HG03558 (cell line): ENCODE data around the gene CROCC2.

Source experiments
- ATAC-seq: cut with Tn5 transposase; IDR thresholded peaks from one replicate; pipeline ENCODE4 v1.9.1; 2021; ENCODE audit warnings: moderate number of reproducible peaks; ENCODE audit not compliant: unreplicated experiment; ENCODE audit errors: extremely low read depth

The CROCC2 gene

GRCh38 chr2:241006412-241006811 lies 100.3 kb downstream of the CROCC2 start:
- no peak for ATAC-seq

- ATAC-seq, result no peak
Measured at GRCh38 chr2:241007111-241007510, 101.0 kb downstream of the CROCC2 start.

DNA sequence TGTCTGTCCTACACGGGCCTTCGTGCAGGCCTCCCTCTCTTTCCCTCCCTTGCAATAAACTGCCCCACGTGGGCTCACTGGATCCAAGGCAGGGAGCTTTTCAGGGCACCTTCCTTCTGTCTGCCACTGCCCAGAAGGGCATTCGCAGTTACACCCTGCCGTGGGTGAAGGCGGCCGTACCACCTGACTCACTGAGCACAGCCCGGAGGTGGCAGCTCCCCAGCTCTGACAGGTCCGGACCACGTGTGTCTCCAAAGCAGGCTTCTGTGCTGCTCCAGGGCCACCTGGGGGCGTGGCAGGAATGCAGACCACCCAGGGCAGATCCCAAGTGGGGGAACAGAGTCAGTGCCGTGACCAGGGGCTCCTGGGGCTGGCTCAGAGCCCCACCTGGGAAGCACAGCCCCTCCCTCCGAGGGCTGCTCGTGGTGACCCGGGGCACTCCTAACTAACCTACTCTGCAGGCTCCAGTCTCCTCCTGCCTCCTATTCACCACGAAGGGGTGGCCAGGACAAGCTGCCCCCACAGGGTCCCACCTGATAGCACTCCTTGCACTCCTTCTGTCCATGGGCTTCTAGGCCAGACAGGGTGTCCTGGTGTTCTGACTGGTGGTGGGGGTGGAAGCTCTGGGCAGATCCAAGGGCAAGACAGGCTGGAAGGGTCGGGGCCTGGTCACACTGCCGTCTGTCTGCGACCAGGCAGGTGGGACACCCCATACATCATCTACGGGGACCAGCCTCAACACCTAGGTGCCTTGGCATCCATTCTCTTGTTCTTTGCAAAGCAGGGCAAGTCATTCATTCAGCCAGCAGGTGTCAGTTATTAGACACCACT lies 102.0 kb downstream of the CROCC2 start:
- no peak for ATAC-seq

DNA sequence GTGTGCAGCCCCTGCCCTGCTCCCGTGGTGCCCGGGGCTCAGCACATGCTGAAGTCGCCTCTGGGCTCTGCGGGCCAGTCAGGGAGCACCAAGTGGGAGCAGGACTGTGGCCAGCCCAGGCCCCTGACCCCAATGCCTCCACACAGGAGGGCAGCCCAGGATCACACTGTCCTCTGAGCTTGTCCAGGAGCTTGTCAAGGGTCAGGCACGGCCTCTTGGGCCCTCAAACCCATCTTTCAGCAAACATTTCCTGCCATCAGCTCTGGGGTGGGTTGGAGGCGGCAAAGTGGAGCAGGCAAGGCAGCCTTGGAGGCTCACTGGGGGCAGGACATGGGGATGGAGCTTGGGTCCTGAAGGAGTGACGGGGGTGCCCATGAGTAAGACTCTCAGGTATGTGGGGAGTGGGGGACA lies 102.6 kb downstream of the CROCC2 start:
- no peak for ATAC-seq

- no peak for ATAC-seq
Measured at GRCh38 chr2:241009191-241009590, 103.1 kb downstream of the CROCC2 start.

- ATAC-seq, result no peak
Measured at GRCh38 chr2:241009601-241010530, 103.7 kb downstream of the CROCC2 start.

GRCh38 chr2:241010531-241011295 lies 104.6 kb downstream of the CROCC2 start:
- no peak for ATAC-seq

DNA sequence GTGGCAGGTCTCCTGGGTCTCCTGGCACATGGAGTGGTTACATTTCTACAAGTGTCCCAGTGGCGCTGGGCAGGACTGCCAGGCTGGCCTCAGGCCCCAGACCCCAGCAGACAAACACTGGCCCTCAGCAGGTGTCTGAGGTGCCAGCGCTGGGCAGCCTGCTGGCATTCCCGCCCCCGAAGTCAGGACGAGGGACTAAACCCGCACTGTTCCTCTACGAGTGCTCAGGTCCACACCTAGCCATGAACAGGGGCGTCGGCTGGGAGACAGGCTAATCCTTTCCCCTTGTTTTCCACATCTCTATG lies 105.1 kb downstream of the CROCC2 start:
- ATAC-seq, result no peak

DNA sequence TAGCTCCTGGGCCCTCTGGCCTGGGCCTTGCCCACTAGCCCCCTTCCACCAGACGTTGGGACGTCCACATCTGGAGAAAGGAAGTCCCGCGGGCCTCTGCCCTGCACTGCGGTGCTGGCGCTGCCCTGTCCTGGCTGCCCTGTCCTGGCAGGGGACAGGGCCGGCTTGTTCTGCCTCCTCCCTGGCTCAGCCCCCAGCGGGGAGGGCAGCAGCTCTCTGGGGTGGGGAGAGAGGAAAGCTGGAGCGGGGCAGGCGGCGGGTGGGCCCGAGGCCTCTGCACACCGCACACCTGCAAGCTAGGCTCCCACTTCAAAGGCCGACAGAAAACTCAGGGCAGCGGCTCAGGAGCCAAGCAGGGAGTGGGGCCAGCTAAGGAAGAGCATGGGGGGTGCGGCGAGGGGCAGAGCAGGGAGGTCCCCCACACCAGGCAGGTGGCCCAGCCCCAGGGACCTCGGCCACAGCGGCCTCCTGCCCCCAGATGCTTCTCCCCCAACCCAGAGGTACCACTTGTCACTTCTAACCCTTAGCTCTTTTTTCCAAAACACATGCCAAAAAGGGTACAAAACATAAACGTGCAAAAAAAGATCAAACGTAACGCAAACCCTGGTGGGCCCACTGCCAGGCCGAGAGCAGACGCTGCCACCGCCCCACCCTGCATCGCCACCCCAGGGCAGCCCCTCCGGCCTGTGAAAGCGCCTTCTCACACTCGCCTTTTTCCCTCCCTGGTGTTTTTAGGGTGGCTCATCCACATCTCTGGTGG lies 105.8 kb downstream of the CROCC2 start:
- no peak for ATAC-seq

DNA sequence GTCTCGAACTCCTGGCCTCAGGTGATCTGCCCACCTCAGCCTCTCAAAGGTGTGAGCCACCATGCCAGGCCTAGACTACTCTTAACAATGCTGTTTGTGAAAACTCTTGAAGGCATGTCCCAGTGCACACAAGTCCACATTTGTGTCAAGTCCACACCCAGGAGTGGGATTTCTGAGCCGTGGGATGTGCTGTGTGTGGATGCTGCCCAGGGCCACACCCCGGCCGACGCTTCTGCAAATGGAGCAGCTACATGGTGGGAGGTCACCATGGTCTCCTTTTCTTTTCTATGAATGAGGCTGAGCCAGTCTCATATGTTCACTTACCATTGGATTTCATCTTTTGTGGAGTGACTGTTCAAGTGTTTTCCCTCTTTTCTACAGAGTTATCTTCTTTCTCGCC lies 108.1 kb downstream of the CROCC2 start:
- ATAC-seq, result no peak

DNA sequence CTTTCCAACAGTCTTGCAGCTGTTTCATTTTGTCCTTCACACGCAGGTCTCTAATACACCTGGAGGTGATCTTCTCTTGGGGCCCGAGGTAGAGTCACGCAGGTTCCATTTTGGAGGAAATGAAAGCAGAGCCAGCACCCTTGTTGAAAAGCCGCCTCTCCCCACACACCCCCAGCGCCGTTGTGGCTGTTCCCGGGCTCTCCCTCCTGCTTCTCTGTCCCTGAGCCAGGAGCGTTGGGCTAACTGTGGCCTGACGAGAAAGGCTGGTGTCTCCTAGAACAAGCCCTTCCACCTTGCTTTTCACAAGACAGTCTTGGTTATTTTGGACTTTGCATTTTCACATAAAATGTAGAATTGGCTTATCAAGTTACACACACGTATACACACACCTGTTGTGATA lies 108.6 kb downstream of the CROCC2 start:
- no peak for ATAC-seq

DNA sequence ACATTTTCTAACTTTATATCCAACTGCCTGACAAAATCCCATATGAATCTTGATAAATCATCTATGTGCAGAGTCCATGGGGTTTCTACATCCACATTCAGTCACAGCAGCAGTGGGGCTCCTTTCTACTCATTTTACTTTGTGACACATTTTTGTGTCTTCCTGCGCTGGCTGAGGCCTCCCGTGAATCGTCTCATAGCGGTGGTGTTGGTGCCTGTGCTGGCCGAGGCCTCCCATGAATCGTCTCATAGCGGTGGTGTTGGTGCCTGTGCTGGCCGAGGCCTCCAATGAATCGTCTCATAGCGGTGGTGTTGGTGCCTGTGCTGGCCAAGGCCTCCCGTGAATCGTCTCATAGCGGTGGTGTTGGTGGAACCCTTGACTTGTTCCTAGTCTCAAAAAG lies 109.3 kb downstream of the CROCC2 start:
- ATAC-seq, result no peak

DNA sequence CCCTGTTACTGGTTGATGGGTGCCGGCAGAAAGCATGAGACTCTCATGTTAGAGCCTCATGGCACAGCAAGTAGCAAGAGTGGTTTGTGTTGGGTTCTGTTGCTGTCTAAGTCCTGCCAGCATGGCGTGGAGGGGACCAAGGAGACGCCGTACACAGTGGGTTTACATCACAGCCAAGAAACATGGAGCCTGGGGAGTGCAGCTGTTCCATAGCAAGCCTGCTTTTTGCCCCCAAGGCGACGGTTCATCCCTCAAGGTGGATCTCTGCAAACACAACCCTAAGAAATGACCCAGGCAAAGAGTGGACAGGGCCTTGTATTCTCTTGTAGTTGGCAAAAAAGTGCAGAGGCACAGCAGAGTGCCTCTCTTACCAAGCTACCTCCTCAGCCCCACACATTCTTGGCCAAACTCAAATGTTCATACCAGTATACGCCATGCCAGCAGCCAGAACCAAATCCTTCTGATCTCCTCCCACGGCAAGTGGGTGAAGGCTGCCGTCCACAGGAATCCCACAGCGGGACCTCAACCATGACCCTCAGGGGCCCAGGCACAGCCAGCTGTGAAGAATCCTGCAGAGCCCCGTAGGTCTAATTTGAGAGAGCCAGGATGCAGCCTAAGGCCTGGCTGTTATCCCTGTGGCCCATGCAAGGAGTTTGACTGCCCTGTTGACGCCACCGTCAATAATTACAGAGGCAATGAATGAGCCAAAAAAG lies 111.2 kb downstream of the CROCC2 start:
- ATAC-seq, result no peak

DNA sequence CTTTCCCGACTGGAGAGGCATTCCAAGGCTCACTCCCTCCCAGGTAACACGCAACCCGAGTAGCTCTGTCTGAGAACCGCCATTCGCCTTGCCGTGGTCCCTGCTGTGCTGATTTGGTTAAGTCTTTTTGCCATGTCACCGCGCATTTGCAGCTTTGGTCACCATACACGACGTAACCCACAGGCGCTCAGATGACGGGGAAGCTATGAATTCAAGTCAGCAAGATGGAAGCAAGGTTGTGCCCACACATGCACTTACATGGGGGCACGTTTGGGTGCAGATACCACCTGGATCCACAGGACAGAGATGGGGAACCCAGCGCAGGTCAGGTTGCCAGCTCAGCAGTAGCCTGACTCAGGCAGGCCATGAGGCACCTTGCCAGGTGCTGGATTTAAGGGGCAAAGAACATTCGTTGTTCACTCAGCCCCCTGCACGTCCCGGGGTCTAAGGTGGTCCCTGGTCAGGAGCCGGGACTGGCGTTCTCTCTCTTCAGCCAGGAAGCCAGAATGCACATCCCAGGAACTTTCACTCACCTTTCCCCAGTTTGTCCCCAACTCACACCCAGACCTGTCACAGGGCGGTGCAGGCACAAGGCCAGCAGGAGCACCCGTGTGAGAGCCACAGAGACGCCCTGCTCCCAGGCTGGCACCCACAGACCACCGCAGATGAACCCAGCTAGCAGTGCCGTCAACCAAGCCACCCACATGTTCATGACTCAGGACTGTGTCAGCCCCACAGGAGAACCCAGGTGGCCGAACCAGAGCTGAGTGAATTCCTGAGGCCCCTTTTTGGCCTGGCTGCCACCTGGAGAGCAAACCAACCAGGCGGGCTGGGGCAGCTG lies 112.1 kb downstream of the CROCC2 start:
- no peak for ATAC-seq

DNA sequence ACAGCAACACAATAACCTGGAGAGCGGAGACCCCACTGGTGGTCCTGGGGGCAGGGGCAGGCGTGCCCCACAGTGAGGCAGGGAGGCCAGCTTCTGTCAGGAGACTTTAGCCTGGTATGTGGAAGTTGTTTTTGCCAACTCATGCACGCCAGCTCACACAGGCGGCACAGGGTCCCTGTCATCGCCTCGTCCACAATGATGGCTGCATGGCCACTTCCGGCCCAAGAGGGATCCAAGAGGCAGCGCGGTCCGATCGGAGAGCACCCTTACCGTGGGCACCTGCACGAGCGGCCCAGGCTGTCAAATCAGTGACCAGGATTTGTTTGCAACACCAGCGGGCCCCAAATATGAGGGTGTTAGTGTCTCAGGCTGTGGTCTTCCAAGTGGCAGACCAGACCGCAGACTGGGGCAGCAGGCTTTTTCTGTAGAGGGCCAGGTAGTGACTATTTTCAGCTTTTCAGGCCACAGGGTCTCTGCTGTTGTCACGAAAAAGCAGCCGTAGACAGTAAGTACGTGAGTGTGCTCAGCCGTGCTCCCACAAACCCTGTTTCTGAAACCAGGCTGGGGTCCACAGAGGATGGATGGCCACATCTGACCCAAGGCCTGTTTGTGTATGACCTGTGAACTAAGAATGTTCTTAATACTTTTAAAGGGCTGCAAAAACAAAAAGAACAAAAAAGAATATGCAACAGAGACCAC lies 113.5 kb downstream of the CROCC2 start:
- ATAC-seq, result no peak

GRCh38 chr2:241020201-241020600 lies 114.1 kb downstream of the CROCC2 start:
- no peak for ATAC-seq

DNA sequence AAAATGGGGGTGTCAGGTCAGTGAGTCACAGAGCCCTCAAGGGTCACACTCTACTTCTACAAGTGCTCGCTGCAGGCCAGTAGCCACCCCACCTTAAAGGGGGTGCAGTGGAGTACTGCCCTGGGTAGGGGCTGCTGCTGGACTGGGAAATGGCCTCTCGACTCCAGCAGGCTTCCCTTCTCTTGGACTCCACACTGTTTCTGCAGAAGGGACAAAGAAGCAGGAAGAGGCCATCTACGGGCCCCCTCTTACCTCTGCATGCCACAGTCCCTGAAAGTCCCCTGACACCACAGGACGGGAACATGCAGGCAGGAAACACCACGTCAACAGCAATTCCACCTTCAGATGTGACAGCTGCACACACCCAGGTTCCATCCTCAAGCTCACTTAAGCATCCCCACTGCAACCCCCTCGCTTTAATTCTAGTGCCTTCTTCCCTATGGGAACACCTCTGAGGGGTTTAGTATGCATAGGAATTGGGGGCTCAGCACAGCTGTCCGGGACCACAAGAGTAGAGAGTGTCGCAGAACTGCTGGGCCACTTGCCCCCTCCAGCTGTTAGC lies 114.6 kb downstream of the CROCC2 start:
- ATAC-seq, result no peak

DNA sequence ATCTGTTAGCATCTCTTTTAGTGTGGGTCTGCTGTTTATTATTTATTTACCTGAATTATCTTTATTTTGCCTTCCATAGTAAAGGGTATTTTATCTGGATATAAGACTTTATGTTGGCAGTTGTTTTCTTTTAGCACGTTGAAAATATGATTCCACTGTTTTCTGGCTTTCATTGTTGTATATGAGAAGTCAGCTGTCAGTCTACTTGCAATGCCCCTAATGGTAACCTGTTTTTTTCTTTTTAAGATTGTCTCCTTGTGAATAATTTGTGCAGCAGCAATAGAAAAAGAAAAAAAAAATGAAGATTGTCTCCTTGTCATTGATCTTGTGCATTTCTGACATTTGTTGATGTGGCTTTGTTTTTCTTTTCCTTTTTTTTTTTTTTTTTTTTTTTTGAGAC lies 119.5 kb downstream of the CROCC2 start:
- ATAC-seq, result no peak
